Nephron progenitor cell (in vitro differentiated cells): ENCODE results near the gene EFNA5.

Experiments used
- DNase-seq: peaks from one replicate; pipeline ENCODE4 v3.0.0; 2021
- H3K27ac Mint-ChIP-seq: 2 replicates; pipeline ENCODE4 v1.8.0; 2021; ENCODE audit warnings: mild to moderate bottlenecking, moderate library complexity, mixed read lengths
- H3K27me3 Mint-ChIP-seq: 2 replicates; pipeline ENCODE4 v1.8.0; 2021; ENCODE audit warnings: mild to moderate bottlenecking, low read depth, mixed read lengths; ENCODE audit not compliant: poor library complexity
- H3K36me3 Mint-ChIP-seq: 2 replicates; pipeline ENCODE4 v1.8.0; 2021; ENCODE audit warnings: low read depth, mixed read lengths
- H3K4me1 Mint-ChIP-seq: 2 replicates; pipeline ENCODE4 v1.8.0; 2021; ENCODE audit warnings: mixed read lengths
- H3K4me3 Mint-ChIP-seq: 2 replicates; pipeline ENCODE4 v1.8.0; 2021; ENCODE audit warnings: mild to moderate bottlenecking, moderate library complexity, mixed read lengths
- H3K9me3 Mint-ChIP-seq: 2 replicates; pipeline ENCODE4 v1.8.0; 2021; ENCODE audit warnings: mild to moderate bottlenecking, moderate library complexity, mixed read lengths
- TF ChIP-seq, protein P1 (sequence below): fragments of 200-600 bp; sonication (generic); IDR thresholded peaks from 2 replicates; pipeline ENCODE4 v1.5.0; 2021; ENCODE audit warnings: antibody characterized with exemption

Gene EFNA5

DNA sequence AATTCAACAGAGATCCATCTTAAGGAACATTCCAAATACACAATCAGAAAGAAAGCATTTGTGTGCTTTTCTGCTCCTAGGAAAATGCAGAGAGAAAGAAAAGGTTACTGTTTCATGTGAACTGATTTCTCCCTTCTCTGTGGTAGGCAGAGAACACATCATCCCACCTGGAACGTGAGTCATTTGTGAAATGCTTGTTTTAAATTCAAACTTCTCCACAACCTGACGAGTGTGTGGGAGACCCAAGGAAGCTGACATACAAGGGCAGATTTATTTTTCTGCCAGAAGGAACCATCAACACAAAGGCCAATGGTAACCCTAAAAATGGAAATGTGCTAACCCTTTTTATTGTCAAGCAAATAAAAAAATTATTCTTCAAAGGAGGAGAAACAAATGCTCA lies 156.4 kb downstream of the EFNA5 start:
- TF ChIP-seq, protein P1, sequence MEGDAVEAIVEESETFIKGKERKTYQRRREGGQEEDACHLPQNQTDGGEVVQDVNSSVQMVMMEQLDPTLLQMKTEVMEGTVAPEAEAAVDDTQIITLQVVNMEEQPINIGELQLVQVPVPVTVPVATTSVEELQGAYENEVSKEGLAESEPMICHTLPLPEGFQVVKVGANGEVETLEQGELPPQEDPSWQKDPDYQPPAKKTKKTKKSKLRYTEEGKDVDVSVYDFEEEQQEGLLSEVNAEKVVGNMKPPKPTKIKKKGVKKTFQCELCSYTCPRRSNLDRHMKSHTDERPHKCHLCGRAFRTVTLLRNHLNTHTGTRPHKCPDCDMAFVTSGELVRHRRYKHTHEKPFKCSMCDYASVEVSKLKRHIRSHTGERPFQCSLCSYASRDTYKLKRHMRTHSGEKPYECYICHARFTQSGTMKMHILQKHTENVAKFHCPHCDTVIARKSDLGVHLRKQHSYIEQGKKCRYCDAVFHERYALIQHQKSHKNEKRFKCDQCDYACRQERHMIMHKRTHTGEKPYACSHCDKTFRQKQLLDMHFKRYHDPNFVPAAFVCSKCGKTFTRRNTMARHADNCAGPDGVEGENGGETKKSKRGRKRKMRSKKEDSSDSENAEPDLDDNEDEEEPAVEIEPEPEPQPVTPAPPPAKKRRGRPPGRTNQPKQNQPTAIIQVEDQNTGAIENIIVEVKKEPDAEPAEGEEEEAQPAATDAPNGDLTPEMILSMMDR, result no peak
- DNase-seq, result no peak
- Mint-ChIP-seq H3K27me3 (no peaks in the 10 kb centered on the region), H3K36me3 (no peaks in the 10 kb centered on the region), H3K27ac (peak overlapping the region; percentile 77), H3K4me3 (no peak overlapping the region), H3K4me1 (peaks cover 47% of the 10 kb centered on the region), H3K9me3 (no peaks in the 10 kb centered on the region)

DNA sequence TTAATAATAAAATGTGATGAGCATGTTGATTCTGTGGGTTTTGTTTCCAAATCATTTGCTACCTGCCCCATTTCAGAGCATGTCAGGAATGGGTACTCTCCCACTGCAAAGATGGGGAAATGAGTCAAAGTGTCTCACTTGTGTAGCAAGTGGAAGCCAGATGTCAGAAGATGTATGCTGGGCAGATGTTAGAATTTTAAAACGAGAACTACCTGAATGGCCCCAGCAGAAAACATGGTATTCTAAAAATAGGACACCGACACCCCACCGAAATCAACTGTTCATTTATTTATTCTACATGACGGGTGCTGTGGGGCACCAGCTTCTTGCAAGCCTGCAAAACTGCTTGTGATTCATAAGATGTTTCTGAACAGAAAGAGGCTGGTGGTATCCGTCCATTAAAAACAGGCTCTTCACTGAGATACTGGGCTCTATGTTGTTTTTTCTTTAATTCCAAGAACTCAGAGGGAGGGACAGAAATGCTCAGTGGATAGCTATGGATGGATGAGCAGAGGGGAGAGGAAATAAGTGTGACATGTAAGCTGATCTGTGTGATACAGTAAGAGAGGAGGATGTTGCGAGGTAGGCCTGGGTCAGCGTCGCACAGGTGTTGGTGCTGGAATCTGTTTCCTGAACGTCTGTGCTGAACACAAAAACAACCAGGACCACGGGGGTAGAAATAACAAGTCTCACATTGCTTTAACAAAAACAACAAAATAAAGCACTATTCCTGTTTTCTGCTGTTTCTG lies 157.2 kb downstream of the EFNA5 start:
- TF ChIP-seq, protein P1, result no peak
- Mint-ChIP-seq H3K27me3 (no peaks in the 10 kb centered on the region), H3K27ac (peak overlapping the region; percentile 92), H3K4me1 (peaks cover 43% of the 10 kb centered on the region), H3K9me3 (no peaks in the 10 kb centered on the region), H3K4me3 (peak overlapping the region; percentile 4), H3K36me3 (no peaks in the 10 kb centered on the region)
- DNase-seq, result no peak

DNA sequence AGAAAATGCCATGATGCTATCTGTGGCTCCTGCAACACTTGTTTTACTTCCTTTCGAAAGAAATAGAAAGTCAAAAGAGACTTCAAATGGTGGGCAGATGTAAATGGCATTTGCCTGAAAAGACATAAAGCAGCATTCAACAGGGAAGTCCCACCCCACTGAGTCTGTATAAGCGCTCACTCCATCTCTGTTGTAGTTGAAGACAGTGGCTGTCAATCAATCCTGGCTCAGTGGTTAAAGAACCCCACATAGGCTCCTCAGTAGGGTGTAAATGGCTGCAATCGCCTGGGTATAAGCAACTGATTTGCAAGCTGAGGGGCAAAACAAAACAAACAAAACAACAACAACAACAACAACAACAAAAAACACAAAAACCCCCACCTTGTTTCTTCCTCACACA lies 158.7 kb downstream of the EFNA5 start:
- no peak for DNase-seq
- H3K4me3 Mint-ChIP-seq, result no peak overlapping the region
- TF ChIP-seq, protein P1, result no peak
- no peak overlapping the region for H3K27ac Mint-ChIP-seq
- H3K9me3 Mint-ChIP-seq, result no peaks in the 10 kb centered on the region
- no peaks in the 10 kb centered on the region for H3K36me3 Mint-ChIP-seq
- H3K27me3 Mint-ChIP-seq, result no peaks in the 10 kb centered on the region
- H3K4me1 Mint-ChIP-seq, result peaks cover 38% of the 10 kb centered on the region

DNA sequence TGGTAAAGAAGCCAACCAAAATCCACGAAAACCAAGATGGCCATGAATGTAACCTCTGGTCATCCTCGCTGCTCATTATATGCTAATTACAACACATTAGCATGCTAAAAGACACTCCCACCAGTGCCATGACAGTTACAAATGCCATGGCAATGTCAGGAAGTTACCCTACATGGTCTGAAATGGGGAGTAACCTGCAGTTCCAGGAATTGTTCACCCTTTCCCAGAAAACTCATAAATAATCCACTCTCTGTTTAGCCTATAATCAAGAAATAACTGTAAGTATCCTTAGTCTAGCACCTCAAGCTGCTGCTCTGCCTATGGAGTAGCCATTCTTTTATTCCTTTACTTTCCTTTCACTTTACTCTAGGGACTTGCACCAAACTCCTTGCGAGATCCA lies 160.6 kb downstream of the EFNA5 start:
- H3K27me3 Mint-ChIP-seq, result no peaks in the 10 kb centered on the region
- no peaks in the 10 kb centered on the region for H3K9me3 Mint-ChIP-seq
- no peak for DNase-seq
- peaks cover 33% of the 10 kb centered on the region for H3K4me1 Mint-ChIP-seq
- no peak overlapping the region for H3K4me3 Mint-ChIP-seq
- TF ChIP-seq, protein P1, result no peak
- no peaks in the 10 kb centered on the region for H3K36me3 Mint-ChIP-seq
- no peak overlapping the region for H3K27ac Mint-ChIP-seq

DNA sequence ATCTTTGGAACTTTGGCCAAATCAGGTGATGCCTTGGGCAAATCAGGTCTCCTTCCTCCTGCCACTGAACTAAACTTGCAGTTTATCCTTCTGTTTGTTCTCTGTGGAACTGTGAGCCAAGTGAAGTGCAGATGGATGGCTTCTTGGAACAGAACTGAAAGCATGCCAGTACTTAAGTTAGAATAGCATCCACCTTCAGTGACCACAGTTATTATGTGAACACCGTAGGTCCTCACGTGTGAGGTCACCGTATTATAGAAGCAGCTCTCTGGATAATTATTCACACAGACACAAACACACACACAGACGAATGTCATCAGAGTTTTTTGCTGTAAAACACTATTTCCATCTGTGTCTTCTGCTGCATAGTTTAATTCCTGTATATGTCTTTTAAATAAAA lies 162.6 kb downstream of the EFNA5 start:
- no peak for DNase-seq
- TF ChIP-seq, protein P1, result no peak
- Mint-ChIP-seq H3K9me3 (no peaks in the 10 kb centered on the region), H3K27me3 (no peaks in the 10 kb centered on the region), H3K4me1 (peaks cover 18% of the 10 kb centered on the region), H3K27ac (no peak overlapping the region), H3K36me3 (no peaks in the 10 kb centered on the region), H3K4me3 (no peak overlapping the region)
